Prostate gland (tissue), 2 donors: Measurements from ENCODE around the gene AIF1.

Source experiments
- CTCF ChIP-seq, 4 experiments: fragments of 200-600 bp in 2 of 4; fragments of 450-650 bp in 2 of 4; sonication (generic) in 2 of 4; IDR thresholded peaks; 1 replicate in 3 of 4; 2 replicates in 1 of 4; pipeline ENCODE4 v1.5.1; 2016 to 2019; ENCODE audit warnings: antibody characterized with exemption in 4 of 4, mild to moderate bottlenecking in 2 of 4, moderate library complexity in 2 of 4
- POLR2A ChIP-seq: fragments of 450-650 bp; IDR thresholded peaks from one replicate; pipeline ENCODE4 v1.6.1; 2016; ENCODE audit warnings: antibody characterized with exemption, mild to moderate bottlenecking
- POLR2AphosphoS5 ChIP-seq: sonication (generic); formaldehyde crosslinking; IDR thresholded peaks from one replicate; pipeline ENCODE4 v1.6.1; 2017; ENCODE audit warnings: antibody characterized with exemption

GRCh38 chr6:31619805-31620585 lies 5.0 kb downstream of the AIF1 start:
- TF ChIP-seq CTCF (IDR thresholded peaks at IDR 0.05) = peak in 2 of 4 experiments; percentile 29 to 44
- TF ChIP-seq POLR2AphosphoS5 = peak; percentile 94
- peak; percentile 97 for TF ChIP-seq POLR2A
